ENCODE measurements around the gene HRH3. TPM values are rescaled to one million over a fixed set of nuclear protein-coding genes. Genes with fewer than 3 reads are reported as not detected.
A peak's percentile ranks its signal among the peaks of the same experiment; 100 is the strongest.

HRH3 gene
- total and polyA plus RNA-seq, 2 donors, result 0.10 to 0.16 TPM

DNA sequence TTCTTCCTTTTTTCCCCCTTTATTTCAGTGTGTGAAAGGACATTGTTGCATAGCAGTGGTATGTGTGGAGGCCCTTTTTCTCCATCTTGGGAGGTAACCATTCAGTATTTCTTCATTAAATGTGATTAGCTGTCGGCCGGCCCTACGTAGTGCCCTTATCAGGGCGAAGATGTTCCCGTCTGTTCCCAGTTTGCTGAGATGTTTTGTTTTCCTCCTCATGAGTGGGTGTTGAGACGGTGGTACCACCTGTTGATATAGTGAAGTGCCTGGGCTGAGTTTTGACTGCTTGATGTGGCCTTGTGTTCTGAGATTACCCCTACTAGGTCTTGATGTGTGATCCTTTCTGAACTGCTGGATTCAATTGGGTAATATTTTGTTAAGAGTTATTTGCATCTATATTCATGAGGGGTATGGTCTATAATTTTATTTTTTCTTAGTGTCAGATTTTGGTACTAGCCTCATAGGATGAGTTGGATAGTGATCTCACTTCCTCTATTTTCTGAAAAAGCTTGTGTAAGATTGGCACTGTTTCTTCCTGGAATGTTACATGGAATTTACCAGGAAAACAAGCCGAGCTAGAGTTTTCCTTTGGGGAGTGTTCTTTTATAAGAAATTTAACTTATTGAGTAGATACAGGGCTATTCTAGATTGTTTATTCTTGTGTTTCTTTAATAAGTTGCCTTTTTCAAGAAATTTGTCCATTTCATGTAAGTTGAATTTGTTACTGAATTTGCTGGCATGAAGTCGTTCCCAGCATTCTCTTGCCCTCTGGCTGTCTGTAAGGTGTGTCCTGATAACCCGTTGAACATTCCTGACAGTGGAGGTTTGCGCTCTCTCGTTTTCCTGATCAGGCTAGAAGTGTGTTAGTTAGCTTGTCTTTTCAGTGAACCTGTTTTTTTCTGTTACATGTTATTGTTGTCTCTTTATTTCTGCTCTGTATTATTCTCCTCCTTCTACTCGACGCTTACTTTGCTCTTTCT is 32.9 kb downstream of the HRH3 start:
- no peaks in the 10 kb centered on the region for H3K4me1 ChIP-seq (ENCODE audit: insufficient read depth)
- 78% methylated on average over 13 of the region's 13 CpGs for WGBS
- H3K36me3 ChIP-seq (ENCODE audit: insufficient read depth), result no peaks in the 10 kb centered on the region
- DNase-seq (ENCODE audit: extremely low spot score), result no peak
- H3K27ac ChIP-seq (ENCODE audit: low read depth), result no peak overlapping the region
- H3K4me3 ChIP-seq (ENCODE audit: low read depth, low read length), result no peak overlapping the region

DNA sequence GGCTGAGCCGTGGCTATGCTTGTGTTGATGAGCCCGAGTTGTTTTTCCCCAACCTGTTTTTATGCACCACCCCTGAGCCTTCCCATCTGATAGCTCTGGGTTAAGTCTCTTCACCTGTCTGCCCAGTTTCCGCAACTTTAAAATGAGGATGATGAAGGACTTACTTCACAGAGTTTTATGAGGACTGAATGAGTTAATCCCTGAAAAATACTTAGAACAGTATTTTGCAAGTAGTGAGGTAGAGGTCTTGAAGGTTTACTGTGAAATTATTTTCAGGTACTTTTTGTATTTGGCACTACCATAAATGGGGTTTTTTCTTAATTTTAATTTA is 34.0 kb downstream of the HRH3 start:
- WGBS, result 84% methylated on average over 3 of the region's 3 CpGs
- no peak overlapping the region for H3K4me3 ChIP-seq (ENCODE audit: low read depth, low read length)
- no peak overlapping the region for H3K27ac ChIP-seq (ENCODE audit: low read depth)
- no peaks in the 10 kb centered on the region for H3K36me3 ChIP-seq (ENCODE audit: insufficient read depth)
- DNase-seq (ENCODE audit: extremely low spot score), result no peak
- H3K4me1 ChIP-seq (ENCODE audit: insufficient read depth), result no peaks in the 10 kb centered on the region

DNA sequence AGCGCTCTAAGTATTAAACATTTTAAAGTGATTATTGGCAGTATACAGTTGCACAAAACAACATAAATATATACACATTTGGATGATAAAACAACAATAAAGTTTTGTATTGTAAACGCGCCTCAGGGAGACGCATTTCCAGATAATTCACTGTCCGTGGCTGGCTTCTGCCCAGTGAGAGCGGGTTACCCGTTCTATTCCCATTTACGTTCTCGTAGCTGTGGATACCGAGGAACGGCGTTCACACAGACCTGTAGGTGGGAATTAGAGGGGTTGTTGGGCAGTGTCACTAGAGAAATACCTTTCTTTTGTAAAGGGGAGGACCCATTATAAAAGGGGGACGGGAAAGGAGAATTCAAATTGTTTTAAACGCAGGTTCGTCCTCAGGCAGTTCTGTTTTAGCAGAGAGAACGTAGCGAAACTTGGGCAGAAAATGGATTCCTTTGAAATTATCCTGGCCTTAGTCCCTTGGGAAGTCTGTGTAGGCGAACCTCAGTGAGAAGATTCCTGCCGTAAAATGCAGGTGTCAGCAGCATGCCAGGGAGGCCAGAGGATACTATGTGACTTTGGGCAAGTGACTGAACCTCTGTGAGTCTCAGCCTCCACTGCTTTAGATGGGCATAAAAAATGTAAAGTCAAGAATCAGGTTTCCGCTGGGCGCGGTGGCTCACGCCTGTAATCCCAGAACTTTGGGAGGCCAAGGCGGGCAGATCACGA is 36.5 kb downstream of the HRH3 start:
- no peaks in the 10 kb centered on the region for H3K4me1 ChIP-seq (ENCODE audit: insufficient read depth)
- WGBS, result 27% methylated on average over 25 of the region's 25 CpGs
- no peaks in the 10 kb centered on the region for H3K36me3 ChIP-seq (ENCODE audit: insufficient read depth)
- no peak for DNase-seq (ENCODE audit: extremely low spot score)
- no peak overlapping the region for H3K27ac ChIP-seq (ENCODE audit: low read depth)
- H3K4me3 ChIP-seq (ENCODE audit: low read depth, low read length), result peak overlapping the region; percentile 93

DNA sequence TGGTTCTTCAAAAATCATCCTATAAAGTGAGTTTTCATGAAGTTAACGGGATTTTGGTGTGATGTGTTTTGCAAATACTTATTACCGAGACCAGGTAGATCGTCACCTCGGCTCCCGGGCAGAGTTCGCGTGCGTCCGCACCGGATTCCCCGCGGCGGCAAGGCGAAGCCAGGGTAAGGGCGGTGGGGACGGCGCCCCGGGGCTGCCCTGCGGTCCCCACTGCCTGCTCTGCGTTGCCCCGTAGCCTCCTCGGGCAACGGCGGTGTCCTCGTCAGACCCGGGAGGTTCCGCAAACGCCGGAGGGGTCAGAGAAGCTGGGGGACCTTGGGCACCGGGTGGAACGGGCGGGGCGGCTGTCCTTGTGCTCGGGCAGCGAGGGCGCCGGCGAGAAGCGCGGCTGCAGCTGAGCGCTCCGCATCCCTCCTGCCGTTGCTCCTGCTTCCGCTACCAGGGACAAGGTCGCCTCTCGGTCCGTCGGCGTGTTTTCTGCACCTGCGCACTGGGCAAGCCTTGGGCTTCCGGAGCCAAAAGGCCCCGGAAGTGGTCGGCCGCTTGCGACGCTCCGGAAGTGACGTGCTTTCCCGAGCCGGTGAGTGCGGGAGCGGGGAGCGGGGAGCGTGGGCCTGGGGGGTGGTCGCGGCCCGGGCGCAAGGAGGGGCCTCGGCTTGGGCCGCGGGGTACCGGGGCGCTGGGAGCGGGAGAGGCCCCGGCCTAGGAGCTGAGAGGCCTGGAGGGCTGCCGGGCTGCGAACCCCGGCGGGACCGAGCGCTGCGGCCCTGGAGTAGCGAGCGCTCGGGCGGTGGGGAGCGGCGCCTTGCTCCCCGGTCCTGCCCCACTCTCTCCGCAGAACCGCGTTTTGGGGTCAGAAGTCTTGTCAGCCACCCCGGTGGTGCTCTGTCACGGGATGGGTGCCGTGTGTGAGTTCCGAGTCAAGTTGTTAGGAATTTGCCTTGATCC is 37.3 kb downstream of the HRH3 start, which contains the start of gene MTG2:
Gene MTG2, plus strand, starts transcription at position 560 of the 957 bp plus-strand sequence. CDS start 10,393 bp downstream, outside the sequence.
- Histone ChIP-seq H3K27ac (ENCODE audit: low read depth) (peak within 1 kb of the TSS; percentile 91), H3K4me1 (ENCODE audit: insufficient read depth) (no peaks in the 10 kb centered on the region), H3K36me3 (ENCODE audit: insufficient read depth) (no peaks in the 10 kb centered on the region), H3K4me3 (ENCODE audit: low read depth, low read length) (peak within 1 kb of the TSS; percentile 93)
- under 1% methylated on average over 96 of the region's 96 CpGs for WGBS
- peak; percentile 84 for DNase-seq (ENCODE audit: extremely low spot score)

DNA sequence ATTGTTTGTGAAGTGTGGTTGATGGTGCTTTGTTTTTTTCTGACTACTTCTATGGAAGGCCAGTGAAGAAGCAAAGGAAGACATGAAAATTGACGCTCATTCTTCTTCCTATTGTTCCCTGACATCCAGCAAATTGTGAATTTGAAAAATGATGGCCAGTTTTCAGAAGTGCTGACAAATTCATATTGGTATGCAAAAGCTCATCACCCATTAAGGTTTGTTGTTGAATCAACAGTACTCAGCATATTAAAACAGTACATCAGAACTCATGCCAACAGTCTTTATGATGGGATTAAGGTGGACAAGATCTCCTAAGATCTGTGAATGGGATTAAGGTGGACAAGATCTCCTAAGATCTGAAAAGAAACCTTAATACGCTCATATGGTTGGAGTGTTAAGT is 38.3 kb downstream of the HRH3 start:
- H3K36me3 ChIP-seq (ENCODE audit: insufficient read depth), result no peaks in the 10 kb centered on the region
- no peak overlapping the region for H3K4me3 ChIP-seq (ENCODE audit: low read depth, low read length)
- no peak for DNase-seq (ENCODE audit: extremely low spot score)
- no peaks in the 10 kb centered on the region for H3K4me1 ChIP-seq (ENCODE audit: insufficient read depth)
- WGBS, result 88% methylated on average over 2 of the region's 2 CpGs
- no peak overlapping the region for H3K27ac ChIP-seq (ENCODE audit: low read depth)

DNA sequence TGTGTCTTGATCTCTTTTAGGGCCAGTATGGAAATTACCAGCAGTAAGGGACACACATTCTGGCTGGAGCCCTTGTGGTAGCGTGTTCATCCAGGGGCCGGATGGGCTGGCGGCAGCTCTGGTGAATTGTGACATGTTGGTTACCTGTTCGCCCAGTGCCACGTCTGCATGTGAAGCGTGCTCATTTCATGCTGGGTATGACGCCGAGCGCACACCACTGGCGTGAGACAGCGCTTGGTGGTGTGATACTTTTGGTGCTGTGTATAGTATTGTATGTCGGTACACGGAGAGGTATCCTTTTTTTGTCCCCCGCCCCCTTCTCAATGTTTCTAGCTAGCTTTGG is 40.9 kb downstream of the HRH3 start:
- WGBS, result 96% methylated on average over 14 of the region's 14 CpGs
- no peaks in the 10 kb centered on the region for H3K36me3 ChIP-seq (ENCODE audit: insufficient read depth)
- H3K4me3 ChIP-seq (ENCODE audit: low read depth, low read length), result no peak overlapping the region
- no peaks in the 10 kb centered on the region for H3K4me1 ChIP-seq (ENCODE audit: insufficient read depth)
- no peak for DNase-seq (ENCODE audit: extremely low spot score)
- no peak overlapping the region for H3K27ac ChIP-seq (ENCODE audit: low read depth)

DNA sequence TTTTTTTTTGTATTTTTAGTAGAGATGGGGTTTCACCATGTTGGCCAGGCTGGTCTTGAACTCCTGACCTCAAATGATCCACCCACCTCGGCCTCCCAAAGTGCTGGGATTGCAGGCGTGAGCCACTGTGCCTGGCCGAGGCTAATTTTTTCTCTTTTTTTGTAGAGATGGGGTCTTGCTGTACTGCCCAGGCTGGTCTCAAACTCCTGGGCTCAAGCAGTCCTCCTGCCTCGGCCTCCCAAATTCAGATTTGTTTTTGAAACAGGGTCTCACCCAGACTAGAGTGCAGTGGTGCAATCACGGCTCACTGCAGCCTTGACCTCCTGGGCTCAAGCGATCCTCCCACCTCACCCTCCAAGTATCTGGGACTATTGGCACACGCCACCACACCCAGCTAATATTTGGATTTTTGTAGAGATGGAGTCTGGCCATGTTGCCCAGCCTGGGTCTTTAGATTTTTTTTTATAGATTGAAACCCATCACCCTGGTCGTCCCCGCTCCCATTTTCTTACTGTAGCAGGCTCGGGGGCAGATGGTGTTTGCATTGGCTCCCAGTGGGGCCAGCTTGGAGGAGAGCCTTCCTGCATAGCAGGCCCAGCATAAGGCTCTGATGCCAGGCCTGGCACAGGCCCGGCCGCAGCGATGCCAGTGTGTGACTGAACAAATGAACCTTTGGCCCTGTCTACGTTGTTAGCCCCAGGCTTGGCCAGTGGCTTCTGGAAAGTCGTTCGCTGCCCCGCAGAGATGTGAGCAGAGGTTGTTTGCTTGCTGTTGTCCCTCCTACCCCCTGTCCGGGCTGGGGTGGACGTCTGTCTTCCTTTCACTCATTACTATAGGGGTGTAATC is 41.5 kb downstream of the HRH3 start:
- Histone ChIP-seq H3K27ac (ENCODE audit: low read depth) (no peak overlapping the region), H3K4me3 (ENCODE audit: low read depth, low read length) (no peak overlapping the region), H3K4me1 (ENCODE audit: insufficient read depth) (no peaks in the 10 kb centered on the region), H3K36me3 (ENCODE audit: insufficient read depth) (no peaks in the 10 kb centered on the region)
- WGBS, result 94% methylated on average over 19 of the region's 19 CpGs
- DNase-seq (ENCODE audit: extremely low spot score), result no peak

DNA sequence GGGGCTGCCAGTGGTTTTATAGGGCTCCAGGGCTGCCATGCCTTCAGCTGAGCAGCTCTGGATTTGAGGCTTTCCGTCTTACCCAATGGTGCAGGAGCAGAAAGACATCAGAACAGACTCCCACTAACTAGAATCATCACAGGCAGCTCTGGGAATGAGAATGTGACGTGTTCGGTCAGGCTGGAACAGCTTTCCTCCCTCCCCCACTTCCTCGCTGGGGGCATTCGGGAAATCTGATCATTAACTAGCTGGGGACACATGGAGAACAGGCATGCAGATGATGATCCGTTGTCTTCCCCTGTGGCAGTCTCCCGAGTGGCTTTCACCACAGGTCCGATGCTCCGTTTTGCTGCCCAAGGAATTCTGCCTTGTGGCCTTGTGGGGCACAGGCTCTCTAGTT is 42.8 kb downstream of the HRH3 start:
- WGBS, result 88% methylated on average over 9 of the region's 9 CpGs
- no peaks in the 10 kb centered on the region for H3K36me3 ChIP-seq (ENCODE audit: insufficient read depth)
- H3K27ac ChIP-seq (ENCODE audit: low read depth), result no peak overlapping the region
- no peaks in the 10 kb centered on the region for H3K4me1 ChIP-seq (ENCODE audit: insufficient read depth)
- H3K4me3 ChIP-seq (ENCODE audit: low read depth, low read length), result no peak overlapping the region
- no peak for DNase-seq (ENCODE audit: extremely low spot score)

DNA sequence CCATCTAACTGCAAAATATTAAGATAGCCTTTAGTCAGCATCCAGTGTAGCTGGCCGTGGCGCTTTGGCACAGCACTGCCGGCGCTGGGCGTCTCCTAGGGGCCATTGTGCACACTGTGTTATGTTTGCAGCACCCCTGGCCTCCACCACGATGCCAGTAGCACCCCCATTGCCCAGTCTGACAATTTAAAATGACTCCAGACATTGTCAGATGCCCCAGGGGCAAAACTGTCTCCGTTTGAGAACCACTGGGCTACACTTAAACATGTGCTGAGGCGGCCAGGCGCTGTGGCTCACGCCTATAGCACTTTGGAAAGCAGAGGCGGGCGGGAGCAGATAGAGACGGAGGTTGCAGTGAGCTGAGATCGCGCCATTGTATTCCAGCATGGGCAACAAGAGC is 43.2 kb downstream of the HRH3 start:
- Histone ChIP-seq H3K4me3 (ENCODE audit: low read depth, low read length) (no peak overlapping the region), H3K27ac (ENCODE audit: low read depth) (no peak overlapping the region), H3K36me3 (ENCODE audit: insufficient read depth) (no peaks in the 10 kb centered on the region), H3K4me1 (ENCODE audit: insufficient read depth) (no peaks in the 10 kb centered on the region)
- 91% methylated on average over 15 of the region's 15 CpGs for WGBS
- no peak for DNase-seq (ENCODE audit: extremely low spot score)

DNA sequence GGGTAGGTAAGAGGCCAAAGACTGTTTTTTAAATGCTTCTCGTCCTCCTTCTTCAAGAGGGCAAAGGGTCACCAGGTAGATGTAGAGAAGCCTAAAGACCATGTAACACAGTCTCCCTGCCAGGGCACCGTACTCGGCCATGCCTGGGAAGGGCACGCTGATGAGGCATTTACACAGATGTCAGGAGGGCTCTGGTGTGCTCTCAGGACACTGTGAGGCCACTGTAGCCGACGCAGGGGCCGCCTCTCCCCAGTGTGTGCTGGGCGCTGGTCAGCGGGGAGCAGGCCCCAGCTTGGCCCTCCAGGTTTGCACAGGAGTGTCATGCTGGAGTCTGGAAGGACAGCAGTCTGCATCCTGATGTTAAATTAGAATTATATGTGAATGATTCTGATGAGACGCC is 44.4 kb downstream of the HRH3 start:
- Histone ChIP-seq H3K36me3 (ENCODE audit: insufficient read depth) (no peaks in the 10 kb centered on the region), H3K4me1 (ENCODE audit: insufficient read depth) (no peaks in the 10 kb centered on the region), H3K27ac (ENCODE audit: low read depth) (no peak overlapping the region), H3K4me3 (ENCODE audit: low read depth, low read length) (no peak overlapping the region)
- DNase-seq (ENCODE audit: extremely low spot score), result no peak
- 93% methylated on average over 10 of the region's 10 CpGs for WGBS

DNA sequence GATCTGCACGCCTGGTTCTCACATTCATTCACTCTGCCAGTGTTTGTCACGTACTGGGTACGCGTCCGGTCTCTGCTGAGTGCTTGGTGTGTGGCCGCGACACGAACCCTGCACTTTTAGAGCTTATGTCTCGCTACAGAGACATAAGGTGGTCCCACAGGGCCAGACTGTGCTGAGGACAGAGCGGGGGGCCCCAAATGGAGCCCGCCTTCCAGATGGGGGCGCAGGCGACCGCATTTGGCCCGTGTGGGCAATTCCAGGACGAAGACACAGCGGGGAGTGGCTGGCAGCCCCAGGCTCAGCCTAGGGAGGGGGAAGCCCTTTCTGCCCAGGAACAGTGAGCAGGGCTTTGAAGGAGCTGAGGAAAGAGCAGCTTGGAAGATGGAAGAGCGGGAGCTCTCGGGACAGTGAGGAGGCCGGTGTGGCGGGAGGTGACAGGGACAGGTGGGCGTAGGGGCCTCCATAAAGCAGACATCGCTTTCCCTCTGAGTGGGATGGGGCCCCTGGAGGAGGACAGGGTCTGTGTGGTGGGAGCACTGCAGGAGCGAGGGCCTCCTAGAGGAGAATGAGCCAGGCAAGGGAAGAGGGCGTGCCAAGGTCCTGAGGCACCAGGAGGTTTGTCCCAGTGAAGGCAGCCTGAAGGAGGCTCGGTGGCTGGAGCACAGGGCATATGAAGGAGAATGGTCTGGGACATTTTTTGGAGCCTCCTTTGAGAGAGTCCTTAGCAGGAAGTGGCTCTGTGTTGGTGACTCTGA is 45.0 kb downstream of the HRH3 start:
- H3K36me3 ChIP-seq (ENCODE audit: insufficient read depth), result no peaks in the 10 kb centered on the region
- H3K27ac ChIP-seq (ENCODE audit: low read depth), result no peak overlapping the region
- H3K4me3 ChIP-seq (ENCODE audit: low read depth, low read length), result no peak overlapping the region
- DNase-seq (ENCODE audit: extremely low spot score), result no peak
- no peaks in the 10 kb centered on the region for H3K4me1 ChIP-seq (ENCODE audit: insufficient read depth)
- 95% methylated on average over 26 of the region's 26 CpGs for WGBS
